KBM-7 (cell line): Measurements from ENCODE around the gene MAPK10.
"Not testable (repeated sequence)": the region's sequence is repeated elsewhere in the genome, so short reads cannot be mapped to it uniquely, and the experiment has no call there.

Experiments used
- DNase-seq: peaks from one replicate; pipeline ENCODE4 v3.0.0-alpha.2; 2015
- in situ Hi-C: fragments of 300-500 bp; cut with MboI; formaldehyde crosslinking; loops from 2 replicates; pipeline ENCODE4 v1.14.3; 2020; ENCODE audit warnings: low sequenced_read_pairs, low pct_unique_long_range_greater_than_20kb, mixed read lengths

The MAPK10 gene

DNA sequence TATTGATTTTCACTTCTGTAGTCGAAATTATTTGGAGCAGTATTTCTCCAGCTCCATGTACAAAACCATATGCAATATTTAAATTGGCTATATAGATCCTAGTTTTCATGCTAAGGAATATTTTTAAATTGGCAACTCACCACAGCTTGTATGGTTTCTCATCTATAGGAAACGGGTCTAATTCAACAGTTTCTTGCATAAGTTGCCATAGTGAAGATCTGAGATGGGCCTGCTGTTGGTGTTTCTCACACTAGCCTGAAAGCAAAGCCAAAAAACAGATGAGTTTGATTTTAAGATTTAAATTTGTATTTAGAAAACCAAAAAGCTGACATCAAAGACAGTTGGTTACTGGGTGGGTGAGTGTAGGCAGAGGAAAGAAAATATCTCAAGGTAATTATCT lies 5.5 kb downstream of the MAPK10 start:
- DNase-seq: no peak
- in situ Hi-C loops: no loop called here

DNA sequence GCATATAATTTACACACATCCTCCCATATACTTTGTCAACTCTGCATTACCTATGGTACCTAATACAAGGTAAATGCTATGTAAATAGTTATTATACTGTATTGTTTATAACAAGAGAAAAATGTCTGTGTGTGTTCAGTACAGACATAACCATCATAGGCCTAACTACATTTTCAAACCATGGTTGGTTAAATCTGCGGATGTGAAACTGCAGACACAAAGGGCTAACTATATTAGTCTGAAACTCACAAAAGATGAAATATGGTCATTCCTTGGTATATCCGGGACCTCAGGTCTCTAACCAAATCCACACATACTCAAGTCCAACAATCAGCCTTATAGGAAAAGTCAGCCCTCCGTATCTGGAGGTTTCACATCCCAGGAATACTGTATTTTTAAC lies 13.5 kb downstream of the MAPK10 start:
- DNase-seq: no peak
- in situ Hi-C loops: no loop called here

DNA sequence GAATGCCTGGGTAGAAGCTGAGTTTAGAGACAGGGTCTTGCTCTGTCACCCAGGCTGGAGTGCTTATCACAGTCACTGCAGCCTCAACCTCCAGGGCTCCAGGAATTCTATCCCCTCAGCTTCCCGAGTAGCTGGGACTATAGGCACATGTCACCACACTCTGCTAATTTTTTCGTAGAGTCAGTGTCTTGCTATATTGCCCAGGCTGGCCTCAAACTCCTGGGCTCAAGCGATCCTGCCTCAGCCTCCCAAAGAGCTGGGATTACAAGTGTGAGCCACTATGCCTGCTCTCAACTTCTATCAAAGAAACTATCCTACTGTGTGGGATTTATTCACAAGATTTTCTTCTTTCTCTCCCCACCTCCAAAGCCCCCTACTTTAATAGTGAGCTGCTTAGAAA lies 15.7 kb downstream of the MAPK10 start:
- no peak for DNase-seq
- in situ Hi-C loops: no loop called here

DNA sequence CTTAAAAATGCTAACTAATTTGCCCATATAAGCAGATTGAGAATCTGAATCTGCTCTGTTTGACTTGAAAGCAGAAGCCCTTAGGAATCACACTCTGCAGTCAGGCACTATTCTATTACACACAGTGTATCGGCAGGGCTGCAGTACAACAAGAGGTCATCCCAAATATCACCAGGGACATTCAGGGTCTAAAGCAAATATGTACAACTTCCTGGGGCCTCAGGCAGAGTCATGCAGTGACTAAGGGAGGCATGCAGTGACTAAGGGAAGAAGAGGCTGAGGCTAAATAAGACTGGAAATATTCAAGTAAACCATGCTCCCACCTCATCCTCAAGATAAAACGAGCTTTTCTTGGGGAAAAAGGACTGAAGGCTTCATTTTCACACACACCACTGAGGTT lies 20.9 kb downstream of the MAPK10 start:
- no peak for DNase-seq
- in situ Hi-C loops: no loop called here

DNA sequence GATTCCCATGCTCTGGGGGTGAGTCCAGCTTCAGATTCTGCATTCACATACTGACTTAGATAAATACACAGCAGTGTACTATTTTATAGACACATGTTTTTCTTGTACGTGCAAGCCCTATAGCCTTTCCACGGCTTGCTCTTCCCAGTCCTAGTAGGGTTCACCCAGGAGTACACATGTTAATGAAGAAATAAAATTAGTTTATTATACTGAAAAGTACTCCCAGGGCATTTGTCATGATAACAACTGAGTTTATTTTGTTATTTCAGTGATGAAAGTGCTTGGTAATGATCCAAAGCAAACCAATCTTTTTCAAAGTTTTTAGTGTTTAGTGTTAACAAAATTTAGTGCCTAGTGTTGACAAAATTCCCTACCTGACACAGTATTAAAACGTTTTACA lies 21.3 kb downstream of the MAPK10 start:
- in situ Hi-C loops: no loop called here
- no peak for DNase-seq

DNA sequence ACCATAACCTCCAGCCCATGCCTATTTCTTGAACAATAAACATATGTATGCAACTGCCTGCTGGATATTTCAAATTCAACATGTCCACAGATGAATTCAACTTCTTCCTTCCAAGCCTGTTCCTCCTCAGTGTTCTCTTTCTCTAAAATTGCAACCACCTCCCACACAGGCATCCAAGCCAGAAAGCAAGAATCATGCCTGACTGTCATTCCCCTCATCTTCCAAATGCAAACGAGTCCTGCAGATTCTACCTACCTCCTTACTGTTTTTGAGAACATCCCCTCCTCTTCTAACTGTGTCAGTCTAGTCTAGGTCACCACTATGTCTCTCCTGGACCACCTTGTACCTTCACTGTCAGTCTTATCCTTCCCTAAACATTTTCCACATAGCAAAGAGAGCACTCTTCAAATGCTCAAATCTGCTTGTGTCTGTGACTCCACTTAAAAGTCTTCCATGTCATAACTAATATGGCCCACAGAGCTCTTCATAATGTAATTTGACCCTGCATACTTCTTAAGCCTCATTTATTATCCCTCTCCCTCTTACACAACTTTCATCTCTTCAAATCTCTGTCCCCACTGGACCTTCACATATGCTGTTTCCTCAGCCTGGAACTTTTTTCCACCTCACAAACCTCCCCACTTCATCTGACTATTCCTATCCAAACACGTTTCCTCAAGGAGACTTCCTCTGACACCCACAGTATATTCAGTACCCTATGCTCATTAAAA lies 25.7 kb downstream of the MAPK10 start:
- no peak for DNase-seq
- in situ Hi-C loops: no loop called here

DNA sequence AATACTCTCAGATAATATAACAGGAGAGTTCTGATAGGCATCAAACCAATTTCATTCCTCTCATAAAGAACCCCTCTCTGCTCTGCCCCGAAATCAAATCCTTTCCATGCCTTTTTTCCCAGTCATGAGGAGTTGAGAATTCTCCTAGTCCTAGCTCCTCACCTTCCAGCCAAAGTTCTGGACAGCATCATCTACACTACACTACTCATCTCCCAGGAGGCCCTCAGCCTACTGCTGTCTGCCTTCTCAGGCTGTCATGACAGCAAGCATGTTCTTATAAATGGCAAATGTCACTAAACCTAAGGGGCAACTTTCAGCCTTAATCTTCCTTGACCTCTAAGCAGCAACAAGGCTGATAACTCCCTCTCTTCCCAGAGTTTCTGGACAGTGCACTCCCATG lies 26.6 kb downstream of the MAPK10 start:
- in situ Hi-C loops: no loop called here

DNA sequence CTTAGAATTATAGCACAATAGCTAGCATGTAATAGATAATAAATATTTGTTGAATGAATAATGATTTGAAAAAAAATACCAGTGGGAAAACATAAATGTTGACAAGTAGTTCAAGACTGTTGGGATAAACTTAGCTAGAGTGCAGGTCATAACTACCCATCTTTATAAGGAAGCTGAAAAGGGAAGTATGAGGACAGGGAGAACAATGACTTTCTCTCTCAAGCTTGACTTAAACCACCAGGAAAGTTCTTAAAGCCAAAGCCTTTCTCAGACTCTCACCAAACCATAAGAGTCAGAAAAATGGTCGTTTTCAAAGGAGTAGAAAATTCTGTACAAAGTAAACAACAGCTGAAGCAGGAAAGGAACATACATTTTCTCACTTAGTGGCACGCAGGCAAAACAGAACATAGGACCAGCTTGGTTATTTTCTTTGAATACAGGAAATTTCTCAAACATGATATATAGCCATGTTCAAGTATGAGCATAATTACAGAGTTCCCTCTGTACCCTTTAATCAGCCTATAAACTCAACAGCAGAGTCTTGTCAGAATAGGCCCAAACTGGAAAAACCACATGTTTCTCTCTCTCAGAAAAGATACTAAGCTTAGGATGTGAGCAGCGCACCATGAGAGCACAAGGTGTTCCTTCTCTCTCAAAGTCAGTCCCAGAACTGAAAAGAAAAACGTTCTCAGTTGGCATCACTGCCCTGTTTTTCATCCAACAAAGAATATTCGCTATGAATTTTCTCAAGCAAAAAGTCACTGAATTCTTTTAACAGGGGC lies 28.7 kb downstream of the MAPK10 start:
- in situ Hi-C loops: no loop called here
- DNase-seq: peak; percentile 62

More for the DNA sequence above, 26.6 kb downstream of the MAPK10 start:
- DNase-seq: no peak

DNA sequence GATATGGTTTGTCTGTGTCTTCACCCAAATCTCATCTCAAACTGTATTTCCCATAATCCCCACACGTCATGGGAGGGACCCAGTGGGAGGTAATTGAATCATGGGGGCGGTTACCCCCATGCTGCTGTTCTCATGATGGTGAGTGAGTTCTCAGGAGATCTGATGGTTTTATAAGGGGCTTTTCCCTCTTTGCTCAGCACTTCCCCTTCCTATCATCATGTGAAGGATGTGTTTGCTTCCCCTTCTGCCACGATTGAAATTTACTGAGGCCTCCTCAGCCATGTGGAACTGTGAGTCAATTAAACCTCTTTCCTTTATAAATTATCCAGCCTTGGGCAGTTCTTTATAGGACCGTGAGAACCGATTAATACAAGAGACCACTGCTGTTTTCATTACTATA lies 29.4 kb downstream of the MAPK10 start:
- in situ Hi-C loops: not testable (repeated sequence)
- peak; percentile 50 for DNase-seq

DNA sequence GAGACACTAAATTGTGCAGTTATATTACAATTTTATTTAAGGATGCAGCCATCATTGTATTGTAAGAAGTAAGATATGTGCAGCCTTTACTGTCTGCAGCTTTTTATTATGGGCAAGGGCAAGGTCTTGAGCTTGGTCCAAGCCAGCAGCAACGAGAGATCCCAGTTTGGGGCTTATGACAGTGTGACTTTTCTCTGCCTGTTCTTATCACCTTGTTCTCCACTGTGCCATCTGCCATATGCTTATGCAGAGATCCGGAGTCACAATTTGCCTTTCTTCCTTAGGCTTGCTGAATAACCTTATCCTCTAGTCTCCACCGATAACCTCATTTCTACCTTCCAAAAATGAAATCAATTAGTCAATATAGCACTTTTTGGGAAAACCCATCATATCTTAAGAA lies 30.4 kb downstream of the MAPK10 start:
- no peak for DNase-seq
- in situ Hi-C loops: no loop called here

DNA sequence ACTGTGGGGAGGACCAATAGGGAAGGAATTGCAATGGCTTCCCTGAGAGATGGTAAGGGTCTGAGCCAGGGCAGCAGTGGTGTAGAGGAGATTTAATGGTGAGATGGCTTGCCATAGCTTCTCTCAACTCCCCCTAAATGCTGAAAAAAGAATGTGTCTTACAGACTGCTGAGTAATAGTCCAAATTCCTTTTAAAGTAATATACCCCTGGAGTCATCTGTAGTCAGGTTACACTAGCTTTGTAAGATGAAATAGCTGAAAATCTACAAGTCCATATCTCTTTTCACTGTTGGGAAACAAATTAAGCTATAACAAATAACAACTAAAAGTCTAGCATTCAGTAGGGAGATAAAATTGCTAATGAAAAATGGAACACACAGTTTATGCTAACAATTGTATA lies 33.5 kb downstream of the MAPK10 start:
- in situ Hi-C loops: no loop called here

DNA sequence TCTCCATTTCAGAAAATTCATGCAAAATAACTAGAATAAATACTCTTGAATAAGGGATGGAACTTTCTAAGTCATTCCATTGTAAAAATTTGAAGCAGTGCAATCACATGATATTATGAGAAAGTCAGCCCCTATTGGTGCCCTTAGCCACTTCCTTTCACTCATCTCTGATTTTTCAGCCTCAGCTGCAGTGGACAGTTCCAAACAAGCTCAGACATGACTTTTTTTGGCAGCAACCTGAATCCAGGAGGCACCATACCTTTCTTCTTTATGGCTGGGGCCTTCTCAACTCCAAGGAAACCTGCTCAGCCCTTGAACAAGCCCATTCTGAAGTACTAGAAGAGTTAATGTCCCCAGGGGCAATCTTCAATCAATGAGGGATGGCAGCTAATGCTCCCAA lies 40.5 kb downstream of the MAPK10 start:
- no peak for DNase-seq
- in situ Hi-C loops: no loop called here

More for the DNA sequence above, 33.5 kb downstream of the MAPK10 start:
- DNase-seq: no peak

DNA sequence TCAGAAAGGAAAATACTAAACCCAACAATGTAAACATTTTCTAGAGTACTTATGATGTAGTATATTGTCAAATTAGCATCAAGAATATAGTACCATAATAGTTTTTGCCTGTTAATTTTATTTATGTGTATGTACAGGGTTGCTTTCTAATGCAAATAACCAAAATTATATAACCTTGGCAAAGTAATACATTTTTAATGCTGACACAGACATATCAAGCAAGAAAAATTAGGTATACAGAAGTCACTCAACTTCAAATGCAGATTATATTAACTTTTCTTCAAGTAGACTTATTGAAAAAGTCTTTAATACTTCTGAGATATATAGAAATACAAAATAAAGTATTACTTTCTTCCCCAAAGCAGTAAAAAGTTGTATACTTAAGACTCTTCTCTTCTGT lies 44.3 kb downstream of the MAPK10 start:
- no peak for DNase-seq
- in situ Hi-C loops: no loop called here

DNA sequence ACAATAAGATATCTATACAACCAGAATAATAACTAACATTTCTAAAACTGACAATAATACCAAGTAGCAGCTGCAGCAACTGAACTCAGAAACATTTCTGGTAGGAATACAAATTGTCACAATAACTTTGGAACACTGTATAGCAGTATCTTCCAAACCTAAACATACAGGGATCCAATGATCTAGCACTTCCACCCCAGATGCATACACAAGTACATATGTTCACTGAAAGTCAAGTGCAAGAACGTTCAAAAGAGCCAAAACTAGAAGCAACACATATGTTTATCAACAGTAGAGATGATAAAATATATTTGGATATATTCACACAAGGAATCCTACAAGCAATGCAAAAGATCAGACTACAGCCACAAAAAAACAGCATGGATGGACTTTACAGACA lies 46.2 kb downstream of the MAPK10 start:
- no peak for DNase-seq
- in situ Hi-C loops: no loop called here

DNA sequence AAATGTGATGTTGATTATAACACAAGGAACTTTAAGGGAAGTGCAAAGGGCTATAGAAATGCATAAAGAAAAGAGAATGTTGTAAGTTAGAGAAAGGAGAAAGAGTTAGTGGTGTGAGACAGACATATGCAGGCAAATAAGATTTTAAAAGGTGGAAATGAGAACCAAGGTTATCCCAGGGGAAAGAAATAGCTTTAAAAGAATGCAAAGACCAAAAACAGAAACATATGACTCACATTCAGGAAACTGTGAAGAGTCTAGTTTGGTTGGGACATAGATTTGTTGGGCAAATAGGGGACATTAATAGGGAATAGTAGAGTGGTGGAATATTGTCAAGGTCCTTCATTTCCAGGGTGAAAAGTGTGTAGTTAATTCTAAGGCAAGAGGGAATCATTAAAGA lies 52.4 kb downstream of the MAPK10 start:
- DNase-seq: no peak

DNA sequence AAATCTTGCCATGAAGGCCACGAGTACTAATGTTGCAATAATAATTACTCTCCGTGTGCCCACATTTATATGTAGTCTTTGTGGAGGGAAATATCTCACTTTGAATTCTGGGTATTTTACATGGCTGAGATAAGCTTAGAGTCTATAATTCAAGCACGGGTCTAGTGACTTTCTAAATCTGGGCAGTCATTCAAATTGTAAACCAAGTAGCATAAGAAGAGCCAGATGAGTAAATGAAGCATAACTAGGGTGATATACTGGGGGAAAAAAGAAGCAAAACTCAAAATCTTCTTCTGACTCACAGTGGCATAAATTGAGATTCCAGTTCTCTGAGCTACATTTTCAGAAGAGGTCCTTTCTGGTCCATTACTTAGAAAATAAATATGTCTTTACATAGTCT lies 53.0 kb downstream of the MAPK10 start:
- in situ Hi-C loops: no loop called here
- no peak for DNase-seq

More for the DNA sequence above, 52.4 kb downstream of the MAPK10 start:
- in situ Hi-C loops: no loop called here

DNA sequence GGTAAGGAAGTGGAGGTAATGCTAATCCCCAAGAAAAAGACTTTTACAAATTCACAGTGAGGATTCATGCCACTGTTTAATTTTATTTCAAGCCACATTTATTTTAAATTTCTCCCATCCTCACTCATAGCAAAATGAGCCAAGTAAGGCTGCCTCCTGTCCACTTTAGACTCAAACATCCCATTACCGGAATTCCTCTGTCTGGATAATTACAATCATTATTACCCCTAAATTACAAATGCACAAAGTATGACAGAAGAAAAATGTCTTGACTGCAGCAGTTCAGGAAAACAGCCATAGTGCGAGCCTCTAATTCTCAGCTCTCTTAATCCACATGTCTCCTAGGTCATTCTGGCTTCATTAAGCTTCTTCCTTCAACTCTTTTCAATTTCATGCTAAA lies 57.0 kb downstream of the MAPK10 start:
- DNase-seq: no peak
- in situ Hi-C loops: no loop called here

DNA sequence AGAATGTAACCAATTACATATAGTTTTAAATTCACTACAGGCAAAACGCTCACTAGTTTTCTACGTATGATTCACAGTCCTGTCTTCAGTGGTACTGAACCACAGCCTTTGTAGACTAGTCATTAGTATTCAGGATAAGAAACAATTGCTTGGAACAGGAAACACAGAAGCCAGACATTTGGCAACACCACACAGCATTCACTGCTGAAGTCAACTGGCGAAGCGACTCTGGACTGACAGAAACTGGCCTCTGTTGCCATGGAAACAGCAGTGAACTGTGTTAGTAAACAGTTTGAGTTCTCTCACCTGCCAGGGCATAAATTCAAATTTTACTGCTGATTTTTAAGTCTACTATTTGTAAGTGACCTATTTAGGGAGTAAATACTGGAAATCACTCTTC lies 57.6 kb downstream of the MAPK10 start:
- in situ Hi-C loops: no loop called here
- no peak for DNase-seq

DNA sequence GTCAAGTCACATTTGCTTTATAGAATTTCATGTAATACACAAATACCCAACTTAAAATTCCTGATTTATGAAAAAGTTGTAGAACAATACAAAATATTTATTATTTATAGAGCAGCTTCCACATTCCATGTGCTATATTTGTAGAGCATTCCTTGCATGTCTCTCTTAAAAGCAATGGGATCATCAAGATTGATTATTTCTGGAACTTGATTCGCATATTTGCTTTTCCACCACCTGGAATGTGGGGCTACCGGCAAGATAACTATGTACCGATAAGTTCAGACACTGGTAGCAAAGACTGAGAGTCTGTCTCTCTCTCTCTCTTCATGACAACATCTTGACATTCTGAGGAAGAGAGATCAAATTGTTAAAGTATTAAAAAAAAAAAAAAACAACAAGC lies 59.3 kb downstream of the MAPK10 start:
- in situ Hi-C loops: no loop called here

DNA sequence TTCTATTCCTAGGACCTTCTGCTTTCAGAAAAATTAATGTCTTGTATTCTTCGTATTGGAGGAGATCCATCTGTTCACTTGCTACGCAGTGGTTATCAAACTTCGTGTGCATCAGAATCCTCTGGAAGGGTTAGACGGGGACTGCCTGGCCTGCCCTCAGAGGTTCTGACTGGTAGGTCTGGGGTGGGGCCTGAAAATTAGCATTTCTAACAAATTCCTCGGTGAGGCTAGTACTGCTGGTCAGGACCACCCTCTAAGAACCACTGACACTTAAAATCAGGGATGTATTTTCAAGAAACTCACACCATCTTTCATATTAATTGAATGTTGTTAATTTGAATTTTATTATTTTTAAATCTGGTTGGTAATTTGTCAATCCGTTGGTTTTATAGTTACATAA lies 63.0 kb downstream of the MAPK10 start:
- DNase-seq: no peak
- in situ Hi-C loops: no loop called here

More for the DNA sequence above, 59.3 kb downstream of the MAPK10 start:
- no peak for DNase-seq

DNA sequence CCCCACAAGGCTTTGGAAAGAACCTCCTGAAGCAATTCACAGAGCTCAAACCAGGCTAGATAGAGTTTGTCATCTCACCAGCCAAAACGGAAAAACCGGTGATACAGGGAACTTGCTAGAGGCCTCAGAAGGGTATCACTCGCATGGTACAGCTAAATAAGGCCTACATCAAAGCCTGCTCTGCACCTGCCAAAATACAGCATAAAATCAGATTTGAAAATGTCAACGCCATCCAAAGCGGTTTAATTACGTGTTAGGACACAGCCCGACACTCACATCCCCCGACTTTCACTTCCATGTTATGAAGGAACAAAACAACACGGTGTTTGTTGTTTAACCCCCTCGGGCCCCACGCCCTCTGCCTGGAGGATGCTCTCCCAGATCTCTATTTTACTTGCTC lies 65.0 kb downstream of the MAPK10 start:
- DNase-seq: no peak
- in situ Hi-C loops: no loop called here
